HepG2 (cell line): Measurements from ENCODE around the gene TOB1. TPM values are rescaled to one million over a fixed set of nuclear protein-coding genes. Genes with fewer than 3 reads are reported as not detected.
A peak's percentile ranks its signal among the peaks of the same experiment; 100 is the strongest.

Experiments used
- ATAC-seq: fragments of 200-7000 bp; cut with Tn5 transposase; 3 replicates; pipeline ENCODE4 v1.9.1; 2020; ENCODE audit warnings: mild to moderate bottlenecking, moderate library complexity
- BruUV-seq: library from RNA; stranded (reverse); fragments of 400-500 nt; replicated peaks from 2 replicates; lab custom pipeline; 2021; lab: Mats Ljungman, UMichigan
- CTCF ChIA-PET: fragments of 300-600 bp; formaldehyde crosslinking; extraction: SDS; loops from one replicate; lab custom pipeline; 2021; ENCODE audit warnings: low total read pairs, inconsistent platforms, low intra/inter-chr PET ratio; lab: Yijun Ruan, JAX
- POLR2A ChIA-PET: fragments of 350-600 bp; sonication (Branson Sonifier 250); formaldehyde crosslinking; loops from one replicate; lab custom pipeline; 2020; ENCODE audit warnings: antibody characterized with exemption, inconsistent platforms; lab: Yijun Ruan, JAX
- DNase-seq: peaks from one replicate; pipeline ENCODE4 v3.0.0-alpha.2; 2015; ENCODE audit warnings: low spot score
- FAIRE-seq: peaks from 3 replicates; lab custom pipeline; 2011; peaks lifted over from hg19 to GRCh38; lab: Jason Lieb, UNC
- H2AFZ ChIP-seq: one replicate; pipeline ENCODE4 v1.6.1; 2011; ENCODE audit warnings: low read length, inconsistent platforms
- H3K27ac ChIP-seq: fragments of 300-600 bp; 3 replicates; pipeline ENCODE4 v1.8.0; 2011; ENCODE audit warnings: mixed run types, mild to moderate bottlenecking, mixed read lengths, low read length, inconsistent platforms; ENCODE audit not compliant: insufficient read depth; ENCODE audit errors: extremely low read length
- H3K27me3 ChIP-seq, 2 experiments: fragments of 200-600 bp in 1 of 2; 2 replicates in 1 of 2; 3 replicates in 1 of 2; pipeline versions ENCODE4 v1.6.0 to v1.8.0; 2011; ENCODE audit warnings: low read length in 2 of 2, mild to moderate bottlenecking in 2 of 2, moderate library complexity in 2 of 2, inconsistent platforms in 1 of 2; ENCODE audit not compliant: insufficient read depth in 2 of 2, control insufficient read depth in 1 of 2
- H3K36me3 ChIP-seq, 2 experiments: fragments of 200-600 bp in 1 of 2; replicated peaks in 1 of 2; 2 replicates in 1 of 2; 3 replicates in 1 of 2; pipeline versions ENCODE4 v1.5.1 to v1.8.0; 2011; ENCODE audit warnings: low read length in 2 of 2, inconsistent platforms in 1 of 2; ENCODE audit not compliant: insufficient read depth in 2 of 2, control insufficient read depth in 1 of 2
- H3K4me1 ChIP-seq: 2 replicates; pipeline ENCODE4 v1.5.1; 2012; ENCODE audit warnings: low read length, inconsistent platforms; ENCODE audit not compliant: insufficient read depth
- H3K4me2 ChIP-seq: 2 replicates; pipeline ENCODE4 v1.6.0; 2011; ENCODE audit warnings: low read depth, low read length, inconsistent platforms
- H3K4me3 ChIP-seq, 3 experiments: fragments of 200-600 bp in 1 of 3; sonication (generic), shearing (Covaris generic) in 1 of 3; replicated peaks in 1 of 3; 2 replicates each; pipeline ENCODE4 v1.5.1; 2011 to 2016; ENCODE audit warnings: low read length in 3 of 3, inconsistent platforms in 2 of 3, low read depth in 2 of 3, mild to moderate bottlenecking in 2 of 3, control low read depth in 1 of 3, mixed read lengths in 1 of 3; ENCODE audit not compliant: insufficient read depth in 1 of 3
- H3K79me2 ChIP-seq: one replicate; pipeline ENCODE4 v1.6.1; 2011; ENCODE audit warnings: low read length, inconsistent platforms; ENCODE audit not compliant: insufficient read depth
- H3K9ac ChIP-seq: 2 replicates; pipeline ENCODE4 v1.6.0; 2011; ENCODE audit warnings: mild to moderate bottlenecking, low read depth, low read length, inconsistent platforms; ENCODE audit not compliant: insufficient read depth
- H3K9me3 ChIP-seq: 2 replicates; pipeline ENCODE4 v1.5.1; 2012; ENCODE audit warnings: mild to moderate bottlenecking, low read length
- H4K20me1 ChIP-seq: 2 replicates; pipeline ENCODE4 v1.6.0; 2011; ENCODE audit warnings: inconsistent platforms, mild to moderate bottlenecking, low read length, moderate library complexity; ENCODE audit not compliant: insufficient read depth
- GZF1 ChIP-seq: sonication (generic); formaldehyde crosslinking; IDR thresholded peaks from 2 replicates; pipeline ENCODE4 v1.5.1; 2020; ENCODE audit warnings: mild to moderate bottlenecking, missing genetic modification reagents
- MAF1 ChIP-seq: sonication (generic); formaldehyde crosslinking; IDR thresholded peaks from 2 replicates; pipeline ENCODE4 v1.5.0; 2020; ENCODE audit warnings: missing genetic modification reagents, borderline replicate concordance
- MZF1 ChIP-seq: sonication (generic); formaldehyde crosslinking; IDR thresholded peaks from 2 replicates; pipeline ENCODE4 v1.8.1; 2023; ENCODE audit warnings: mild to moderate bottlenecking, missing genetic modification reagents, borderline replicate concordance
- RELA ChIP-seq: sonication (generic); formaldehyde crosslinking; IDR thresholded peaks from 2 replicates; pipeline ENCODE4 v1.4.0; 2020; ENCODE audit warnings: missing genetic modification reagents
- SPEN ChIP-seq: sonication (generic); formaldehyde crosslinking; IDR thresholded peaks from 2 replicates; pipeline ENCODE4 v1.5.1; 2020; ENCODE audit warnings: low read depth, mild to moderate bottlenecking, missing genetic modification reagents
- ZNF772 ChIP-seq: sonication (generic); formaldehyde crosslinking; IDR thresholded peaks from 2 replicates; pipeline ENCODE4 v1.5.0; 2020; ENCODE audit warnings: mild to moderate bottlenecking, missing genetic modification reagents
- WGBS: methylation state at CpG from one replicate; pipeline ENCODE4 v1.1.6; 2017; ENCODE audit warnings: low lambda C conversion rate; 5-methylcytosine and 5-hydroxymethylcytosine counted together
- in situ Hi-C: cut with HindIII; loops from 2 replicates; pipeline ENCODE4 v1.10.0; 2017; ENCODE audit warnings: low pct_unique_long_range_greater_than_20kb; ENCODE audit not compliant: extremely low pct_ligation_motif_present
- intact Hi-C: fragments of 100-400 bp; cut with micrococcal nuclease; formaldehyde crosslinking; loops from one replicate; pipeline ENCODE4 v1.10.0; 2022; ENCODE audit not compliant: unreplicated experiment
- polyA plus RNA-seq, 8 experiments: library from polyadenylated mRNA; depleted of rRNA in 3 of 8; stranded (reverse) in 7 of 8; unstranded in 1 of 8; fragments of >200 nt; fragmentation: Illumina TruSeq in 4 of 8; extraction: Trizol in 4 of 8; gene quantifications; 2 replicates each; pipeline versions ENCODE4 v1.2.1 to v1.2.3, GENCODE V29; 2011 to 2016; ENCODE audit warnings: low read depth in 4 of 8, missing spikeins in 1 of 8, mixed read lengths in 1 of 8; ENCODE audit not compliant: insufficient read depth in 1 of 8
- total RNA-seq, 5 experiments: library from RNA; depleted of rRNA; stranded (reverse); fragments of >200 nt; fragmentation: Illumina TruSeq; extraction: Trizol; gene quantifications; 2 replicates each; pipeline ENCODE4 v1.2.3, GENCODE V29; 2016; ENCODE audit warnings: low read depth in 1 of 5
- TF ChIP-seq, protein P1 (sequence below): sonication (generic); formaldehyde crosslinking; IDR thresholded peaks from 2 replicates; pipeline ENCODE4 v1.4.0; 2020; ENCODE audit warnings: mild to moderate bottlenecking, low read depth, missing genetic modification reagents
- TF ChIP-seq, protein P2 (sequence below), 2 experiments: sonication (generic) in 1 of 2; formaldehyde crosslinking in 1 of 2; IDR thresholded peaks; 2 replicates each; pipeline versions ENCODE4 v1.4.0 to v1.6.1; 2018 to 2020; ENCODE audit warnings: missing genetic modification reagents in 2 of 2, borderline replicate concordance in 1 of 2, low read depth in 1 of 2, mild to moderate bottlenecking in 1 of 2, missing biosample characterization in 1 of 2
- TF ChIP-seq, protein P3 (sequence below): sonication (generic); formaldehyde crosslinking; IDR thresholded peaks from 2 replicates; pipeline ENCODE4 v1.8.1; 2023; ENCODE audit warnings: missing genetic modification reagents, mild to moderate bottlenecking, borderline replicate concordance
- TF ChIP-seq, protein P4 (sequence below): sonication (generic); formaldehyde crosslinking; IDR thresholded peaks from 2 replicates; pipeline ENCODE4 v1.4.0; 2020; ENCODE audit warnings: missing genetic modification reagents
- TF ChIP-seq, protein P5 (sequence below): sonication (generic); formaldehyde crosslinking; IDR thresholded peaks from 2 replicates; pipeline ENCODE4 v1.4.0; 2020; ENCODE audit warnings: missing genetic modification reagents
- TF ChIP-seq, protein P6 (sequence below): IDR thresholded peaks from 2 replicates; pipeline ENCODE4 v1.4.0; 2020; ENCODE audit warnings: mild to moderate bottlenecking, missing genetic modification reagents

Gene TOB1
- total and polyA plus RNA-seq, 2 of the 13 experiments (the other 11 are each of a cell fraction or from before 2014, with no cell fraction given), result 21.9 to 57.7 TPM

DNA sequence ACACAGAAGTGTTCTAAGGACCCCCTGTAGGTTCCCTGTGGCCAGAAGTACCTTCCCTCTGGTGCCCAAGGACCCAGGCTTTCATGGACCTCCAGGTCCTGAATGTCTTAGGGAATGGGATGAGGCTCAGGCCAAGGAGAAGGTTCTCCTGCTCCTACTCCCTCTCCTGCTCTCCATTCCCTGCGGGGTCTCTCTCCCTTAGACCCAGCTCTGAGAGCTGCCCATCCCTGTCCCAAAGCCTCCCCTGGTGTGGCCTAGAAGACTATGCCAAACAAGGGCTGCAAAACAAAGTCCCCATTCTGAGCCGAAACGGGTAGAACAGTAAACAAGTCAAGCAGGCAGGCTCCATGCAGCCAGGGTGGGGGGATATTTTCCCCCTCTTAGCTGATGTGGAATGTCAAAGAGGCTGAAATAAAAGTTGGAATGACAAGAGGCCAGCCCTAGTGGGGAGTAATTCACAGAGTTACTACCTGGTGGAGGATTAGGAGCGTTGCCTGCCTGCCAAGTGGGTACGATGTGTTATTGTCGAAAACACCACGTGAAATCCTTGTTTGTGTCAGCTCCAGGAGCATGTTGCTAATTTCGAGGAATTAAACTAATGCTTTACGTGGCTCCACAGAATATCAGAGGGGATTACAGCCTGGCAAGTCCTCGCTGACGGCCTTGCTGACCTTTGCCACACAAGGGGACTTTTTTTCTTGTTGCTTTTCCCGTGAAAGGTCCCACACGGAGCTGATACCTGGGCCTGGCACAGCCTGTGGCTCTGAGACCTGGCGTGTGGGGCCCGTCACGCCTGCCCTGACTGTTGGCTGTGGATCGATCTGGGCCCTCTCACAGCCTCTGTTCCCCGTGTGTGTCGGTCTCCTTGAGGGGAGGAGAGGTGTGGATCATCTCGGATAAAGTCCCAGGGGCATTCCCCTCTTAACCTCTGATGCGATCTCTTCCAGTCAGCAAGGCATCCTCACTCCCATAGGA is 27.9 kb downstream of the TOB1 start:
- Histone ChIP-seq H3K36me3 (no peaks in the 10 kb centered on the region), H2AFZ (no peak overlapping the region), H3K9me3 (no peaks in the 10 kb centered on the region), H4K20me1 (no peaks in the 10 kb centered on the region), H3K4me3 (peak overlapping the region in 1 of 3 experiments; percentile 29; a peak in 1 of 6 replicates), H3K27me3 (peaks cover 20 to 91% of the 10 kb centered on the region in 2 experiments), H3K9ac (0 out of 2 replicates have a peak overlapping the region, but pooled peaks have one; percentile 10), H3K79me2 (no peaks in the 10 kb centered on the region), H3K4me1 (peaks cover 56% of the 10 kb centered on the region), H3K4me2 (peak overlapping the region; percentile 64), H3K27ac (no peak overlapping the region)
- intact Hi-C loops, result no loop called here
- WGBS, result 16% methylated on average over 19 of the region's 21 CpGs
- in situ Hi-C loops, result no loop called here
- no TSS peak for BruUV-seq
- POLR2A ChIA-PET, result no interaction called here
- ATAC-seq (no peak), FAIRE-seq (peak; percentile 12), DNase-seq (no peak)
- CTCF ChIA-PET, result interaction anchor here (1.4 kb wide), 1 partner anchor 52 kb away, joined by 3 read pairs; no protein-coding TSS in a partner anchor
- TF ChIP-seq, protein P1, sequence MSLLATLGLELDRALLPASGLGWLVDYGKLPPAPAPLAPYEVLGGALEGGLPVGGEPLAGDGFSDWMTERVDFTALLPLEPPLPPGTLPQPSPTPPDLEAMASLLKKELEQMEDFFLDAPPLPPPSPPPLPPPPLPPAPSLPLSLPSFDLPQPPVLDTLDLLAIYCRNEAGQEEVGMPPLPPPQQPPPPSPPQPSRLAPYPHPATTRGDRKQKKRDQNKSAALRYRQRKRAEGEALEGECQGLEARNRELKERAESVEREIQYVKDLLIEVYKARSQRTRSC (CRISPR knock-in tag), result no peak
- TF ChIP-seq, protein P2, sequence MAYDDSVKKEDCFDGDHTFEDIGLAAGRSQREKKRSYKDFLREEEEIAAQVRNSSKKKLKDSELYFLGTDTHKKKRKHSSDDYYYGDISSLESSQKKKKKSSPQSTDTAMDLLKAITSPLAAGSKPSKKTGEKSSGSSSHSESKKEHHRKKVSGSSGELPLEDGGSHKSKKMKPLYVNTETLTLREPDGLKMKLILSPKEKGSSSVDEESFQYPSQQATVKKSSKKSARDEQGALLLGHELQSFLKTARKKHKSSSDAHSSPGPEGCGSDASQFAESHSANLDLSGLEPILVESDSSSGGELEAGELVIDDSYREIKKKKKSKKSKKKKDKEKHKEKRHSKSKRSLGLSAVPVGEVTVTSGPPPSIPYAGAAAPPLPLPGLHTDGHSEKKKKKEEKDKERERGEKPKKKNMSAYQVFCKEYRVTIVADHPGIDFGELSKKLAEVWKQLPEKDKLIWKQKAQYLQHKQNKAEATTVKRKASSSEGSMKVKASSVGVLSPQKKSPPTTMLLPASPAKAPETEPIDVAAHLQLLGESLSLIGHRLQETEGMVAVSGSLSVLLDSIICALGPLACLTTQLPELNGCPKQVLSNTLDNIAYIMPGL (CRISPR knock-in tag; IDR thresholded peaks at IDR 0.05; ENCODE audit: borderline replicate concordance in 1 of 2, low read depth in 1 of 2), result no peak
- TF ChIP-seq, protein P3, sequence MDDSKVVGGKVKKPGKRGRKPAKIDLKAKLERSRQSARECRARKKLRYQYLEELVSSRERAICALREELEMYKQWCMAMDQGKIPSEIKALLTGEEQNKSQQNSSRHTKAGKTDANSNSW (CRISPR knock-in tag), result no peak
- TF ChIP-seq MAF1 (CRISPR knock-in tag) (no peak), GZF1 (no peak), ZNF772 (CRISPR knock-in tag) (no peak), RELA (CRISPR knock-in tag) (no peak), SPEN (CRISPR knock-in tag) (no peak), MZF1 (CRISPR knock-in tag) (no peak)
- TF ChIP-seq, protein P4, sequence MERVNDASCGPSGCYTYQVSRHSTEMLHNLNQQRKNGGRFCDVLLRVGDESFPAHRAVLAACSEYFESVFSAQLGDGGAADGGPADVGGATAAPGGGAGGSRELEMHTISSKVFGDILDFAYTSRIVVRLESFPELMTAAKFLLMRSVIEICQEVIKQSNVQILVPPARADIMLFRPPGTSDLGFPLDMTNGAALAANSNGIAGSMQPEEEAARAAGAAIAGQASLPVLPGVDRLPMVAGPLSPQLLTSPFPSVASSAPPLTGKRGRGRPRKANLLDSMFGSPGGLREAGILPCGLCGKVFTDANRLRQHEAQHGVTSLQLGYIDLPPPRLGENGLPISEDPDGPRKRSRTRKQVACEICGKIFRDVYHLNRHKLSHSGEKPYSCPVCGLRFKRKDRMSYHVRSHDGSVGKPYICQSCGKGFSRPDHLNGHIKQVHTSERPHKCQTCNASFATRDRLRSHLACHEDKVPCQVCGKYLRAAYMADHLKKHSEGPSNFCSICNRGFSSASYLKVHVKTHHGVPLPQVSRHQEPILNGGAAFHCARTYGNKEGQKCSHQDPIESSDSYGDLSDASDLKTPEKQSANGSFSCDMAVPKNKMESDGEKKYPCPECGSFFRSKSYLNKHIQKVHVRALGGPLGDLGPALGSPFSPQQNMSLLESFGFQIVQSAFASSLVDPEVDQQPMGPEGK (CRISPR knock-in tag), result no peak
- TF ChIP-seq, protein P5, sequence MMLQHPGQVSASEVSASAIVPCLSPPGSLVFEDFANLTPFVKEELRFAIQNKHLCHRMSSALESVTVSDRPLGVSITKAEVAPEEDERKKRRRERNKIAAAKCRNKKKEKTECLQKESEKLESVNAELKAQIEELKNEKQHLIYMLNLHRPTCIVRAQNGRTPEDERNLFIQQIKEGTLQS, result no peak
- TF ChIP-seq, protein P6, sequence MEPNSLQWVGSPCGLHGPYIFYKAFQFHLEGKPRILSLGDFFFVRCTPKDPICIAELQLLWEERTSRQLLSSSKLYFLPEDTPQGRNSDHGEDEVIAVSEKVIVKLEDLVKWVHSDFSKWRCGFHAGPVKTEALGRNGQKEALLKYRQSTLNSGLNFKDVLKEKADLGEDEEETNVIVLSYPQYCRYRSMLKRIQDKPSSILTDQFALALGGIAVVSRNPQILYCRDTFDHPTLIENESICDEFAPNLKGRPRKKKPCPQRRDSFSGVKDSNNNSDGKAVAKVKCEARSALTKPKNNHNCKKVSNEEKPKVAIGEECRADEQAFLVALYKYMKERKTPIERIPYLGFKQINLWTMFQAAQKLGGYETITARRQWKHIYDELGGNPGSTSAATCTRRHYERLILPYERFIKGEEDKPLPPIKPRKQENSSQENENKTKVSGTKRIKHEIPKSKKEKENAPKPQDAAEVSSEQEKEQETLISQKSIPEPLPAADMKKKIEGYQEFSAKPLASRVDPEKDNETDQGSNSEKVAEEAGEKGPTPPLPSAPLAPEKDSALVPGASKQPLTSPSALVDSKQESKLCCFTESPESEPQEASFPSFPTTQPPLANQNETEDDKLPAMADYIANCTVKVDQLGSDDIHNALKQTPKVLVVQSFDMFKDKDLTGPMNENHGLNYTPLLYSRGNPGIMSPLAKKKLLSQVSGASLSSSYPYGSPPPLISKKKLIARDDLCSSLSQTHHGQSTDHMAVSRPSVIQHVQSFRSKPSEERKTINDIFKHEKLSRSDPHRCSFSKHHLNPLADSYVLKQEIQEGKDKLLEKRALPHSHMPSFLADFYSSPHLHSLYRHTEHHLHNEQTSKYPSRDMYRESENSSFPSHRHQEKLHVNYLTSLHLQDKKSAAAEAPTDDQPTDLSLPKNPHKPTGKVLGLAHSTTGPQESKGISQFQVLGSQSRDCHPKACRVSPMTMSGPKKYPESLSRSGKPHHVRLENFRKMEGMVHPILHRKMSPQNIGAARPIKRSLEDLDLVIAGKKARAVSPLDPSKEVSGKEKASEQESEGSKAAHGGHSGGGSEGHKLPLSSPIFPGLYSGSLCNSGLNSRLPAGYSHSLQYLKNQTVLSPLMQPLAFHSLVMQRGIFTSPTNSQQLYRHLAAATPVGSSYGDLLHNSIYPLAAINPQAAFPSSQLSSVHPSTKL (CRISPR knock-in tag), result no peak
